Muscle of back (tissue), 11 donors: ENCODE data around the gene SEMA3F. TPM values are rescaled to one million over a fixed set of nuclear protein-coding genes. Genes with fewer than 3 reads are reported as not detected.

Experiments used
- DNase-seq, 3 donors: peaks; one replicate each; pipeline versions ENCODE4 v3.0.0 to v3.0.0-alpha.2; 2013
- polyA plus RNA-seq, 10 donors: library from polyadenylated mRNA; unstranded; fragments of 120-200 nt; gene quantifications; one replicate each; pipeline ENCODE4 v1.2.1, GENCODE V29; 2013; ENCODE audit not compliant: insufficient read length in 10 of 10

The SEMA3F gene
- polyA plus RNA-seq, 10 donors = 9.5 to 38.2 (median 11.4) TPM

DNA sequence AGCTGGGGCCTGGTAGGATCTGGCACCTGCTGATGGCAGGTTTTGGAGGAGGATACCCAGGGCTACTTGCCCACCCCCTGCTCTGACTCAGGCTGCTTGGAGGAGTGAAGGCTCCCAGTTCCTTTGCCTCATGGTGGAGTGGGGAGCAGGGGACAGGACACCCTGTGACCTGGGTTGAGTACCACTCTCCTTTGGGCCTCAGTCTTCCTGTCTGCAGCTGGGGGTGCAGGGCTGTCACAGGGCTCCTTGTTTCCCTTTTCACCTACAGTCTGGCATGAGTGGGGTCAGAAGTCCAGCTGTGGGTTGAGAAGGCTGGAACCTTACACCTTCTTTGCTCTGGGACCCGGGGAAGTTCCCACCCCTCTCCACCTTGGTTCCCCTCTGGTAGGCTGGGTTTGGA, 14.7 kb downstream of the SEMA3F start:
- no peak for DNase-seq

DNA sequence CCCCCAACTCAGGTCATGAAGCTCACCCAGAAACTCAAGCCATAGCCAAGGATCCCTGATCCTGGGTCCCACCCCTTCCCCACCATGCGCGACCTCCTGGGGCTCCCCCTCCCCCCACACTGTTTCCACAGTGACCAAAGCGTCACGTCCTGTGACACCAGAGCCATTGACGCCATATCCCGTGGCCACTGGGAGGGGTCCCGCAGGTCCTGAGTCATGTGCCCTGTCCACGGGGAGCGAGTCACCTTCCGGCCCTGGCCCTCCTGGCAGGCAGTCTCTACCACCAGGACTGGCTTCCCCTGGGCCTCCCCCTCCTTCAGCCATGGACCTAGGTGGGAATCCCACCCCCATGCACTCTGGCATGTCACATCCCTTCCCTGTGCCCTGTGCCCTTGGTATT, 15.6 kb downstream of the SEMA3F start:
- DNase-seq = no peak

DNA sequence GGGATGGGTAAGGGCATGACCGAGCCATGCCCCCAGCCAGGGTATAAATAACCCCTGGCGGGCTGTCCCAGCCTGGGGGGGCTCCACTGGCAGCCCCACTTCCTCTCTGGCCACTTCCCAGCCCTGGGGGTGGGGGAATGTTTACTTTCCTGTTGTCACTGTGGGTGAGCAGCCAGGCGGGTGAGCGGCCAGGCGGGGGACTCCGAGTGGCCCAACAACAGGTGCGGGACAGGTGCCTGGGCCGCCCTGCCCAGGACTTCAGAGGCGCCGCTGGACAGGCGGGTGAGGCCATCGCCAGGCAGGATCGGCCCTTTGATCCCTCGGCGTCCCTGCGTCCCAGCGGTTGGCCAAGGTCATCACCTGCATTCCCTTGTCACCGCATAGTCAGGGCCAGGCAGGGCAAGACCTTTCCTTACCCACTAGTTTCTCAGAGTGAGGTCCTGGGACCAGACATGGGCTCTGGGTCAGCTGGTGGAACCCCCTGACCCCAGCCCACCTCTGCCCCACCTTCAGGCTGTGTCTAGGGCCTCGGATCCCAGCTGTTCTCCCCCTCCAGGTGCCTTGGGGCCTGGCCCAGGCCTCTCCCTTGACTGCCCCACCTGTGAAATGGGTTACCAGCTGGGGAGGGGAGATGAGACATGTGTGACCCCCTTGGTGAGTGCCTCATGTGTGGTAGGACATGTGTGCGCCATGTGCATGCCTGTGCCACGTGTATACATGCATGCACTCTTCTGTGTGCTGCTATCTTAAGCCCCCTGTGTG, 16.6 kb downstream of the SEMA3F start:
- peak in 1 of 3 donors; percentile 56 for DNase-seq

DNA sequence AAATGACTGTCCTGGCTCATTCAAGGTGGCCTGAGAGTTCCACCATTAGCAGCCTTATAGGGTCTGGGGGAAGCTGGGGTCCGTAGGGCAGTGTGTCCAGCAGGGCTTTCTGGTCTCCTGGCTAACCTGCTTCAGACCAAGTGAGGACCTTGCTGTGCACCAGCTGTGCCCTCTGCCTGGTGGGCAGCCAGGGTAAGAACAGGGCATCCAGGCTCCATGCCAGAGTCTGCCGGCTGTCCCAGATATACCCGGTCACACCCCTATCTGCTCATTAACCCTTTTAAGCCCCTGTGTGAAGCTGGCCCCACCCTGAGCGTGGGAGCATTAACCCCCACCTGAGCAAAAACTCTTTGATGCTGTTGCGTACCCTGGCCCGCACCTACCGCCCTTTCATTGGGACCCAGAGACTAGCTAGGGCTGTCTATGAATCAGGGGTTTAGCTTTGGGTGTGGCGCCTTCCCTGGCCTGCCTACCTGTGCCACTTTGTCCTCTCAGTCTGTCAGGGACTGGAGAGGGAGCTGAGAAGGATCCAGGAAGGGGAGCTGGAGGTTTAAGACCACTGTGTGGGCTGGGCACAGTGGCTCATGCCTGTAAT, 17.6 kb downstream of the SEMA3F start:
- DNase-seq = no peak

DNA sequence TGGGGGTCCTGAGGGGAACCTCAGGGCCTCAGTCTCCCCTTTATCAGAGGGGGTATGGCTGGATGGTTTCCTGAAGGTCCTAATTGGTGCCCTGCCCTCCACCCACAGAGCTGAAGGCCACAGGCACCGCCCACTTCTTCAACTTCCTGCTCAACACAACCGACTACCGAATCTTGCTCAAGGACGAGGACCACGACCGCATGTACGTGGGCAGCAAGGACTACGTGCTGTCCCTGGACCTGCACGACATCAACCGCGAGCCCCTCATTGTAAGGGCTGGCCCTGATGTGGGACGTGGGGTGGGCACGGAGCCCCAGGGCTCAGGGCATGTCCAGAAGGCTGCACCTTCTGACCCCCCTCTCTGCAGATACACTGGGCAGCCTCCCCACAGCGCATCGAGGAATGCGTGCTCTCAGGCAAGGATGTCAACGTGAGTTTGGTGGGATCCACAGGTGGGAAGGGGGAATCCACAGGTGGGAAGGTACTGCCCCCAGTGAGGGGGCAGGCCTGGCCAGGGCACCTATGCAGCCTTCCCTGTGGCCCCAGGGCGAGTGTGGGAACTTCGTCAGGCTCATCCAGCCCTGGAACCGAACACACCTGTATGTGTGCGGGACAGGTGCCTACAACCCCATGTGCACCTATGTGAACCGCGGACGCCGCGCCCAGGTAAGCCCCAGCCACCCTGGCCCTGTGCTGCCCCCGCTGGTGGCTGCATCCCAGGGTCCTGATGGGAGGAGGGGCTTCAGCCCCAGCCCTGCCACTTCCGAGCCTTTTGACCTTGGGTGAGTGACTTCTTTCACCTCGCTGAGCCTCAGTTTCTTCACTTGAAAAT, 18.8 kb downstream of the SEMA3F start:
- DNase-seq = no peak

DNA sequence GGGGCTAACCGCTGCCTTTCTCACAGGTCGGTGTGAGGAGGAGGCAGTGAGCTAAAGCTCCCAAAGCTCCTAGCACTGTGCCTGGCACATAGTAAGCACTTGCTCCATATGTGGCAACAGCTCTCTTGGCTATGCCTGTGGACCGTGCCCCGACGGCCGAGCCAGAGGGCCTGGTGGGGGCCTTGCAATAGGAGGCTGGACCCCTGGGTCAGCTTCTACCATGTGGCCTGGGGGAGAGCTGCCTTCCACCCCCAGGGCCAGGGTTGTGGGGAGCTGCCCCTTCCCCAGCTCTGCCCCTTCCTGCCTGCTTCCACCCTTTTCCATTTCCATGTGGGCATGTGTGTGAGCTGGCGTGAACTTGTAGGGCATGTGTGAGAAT, 19.4 kb downstream of the SEMA3F start:
- DNase-seq = no peak

DNA sequence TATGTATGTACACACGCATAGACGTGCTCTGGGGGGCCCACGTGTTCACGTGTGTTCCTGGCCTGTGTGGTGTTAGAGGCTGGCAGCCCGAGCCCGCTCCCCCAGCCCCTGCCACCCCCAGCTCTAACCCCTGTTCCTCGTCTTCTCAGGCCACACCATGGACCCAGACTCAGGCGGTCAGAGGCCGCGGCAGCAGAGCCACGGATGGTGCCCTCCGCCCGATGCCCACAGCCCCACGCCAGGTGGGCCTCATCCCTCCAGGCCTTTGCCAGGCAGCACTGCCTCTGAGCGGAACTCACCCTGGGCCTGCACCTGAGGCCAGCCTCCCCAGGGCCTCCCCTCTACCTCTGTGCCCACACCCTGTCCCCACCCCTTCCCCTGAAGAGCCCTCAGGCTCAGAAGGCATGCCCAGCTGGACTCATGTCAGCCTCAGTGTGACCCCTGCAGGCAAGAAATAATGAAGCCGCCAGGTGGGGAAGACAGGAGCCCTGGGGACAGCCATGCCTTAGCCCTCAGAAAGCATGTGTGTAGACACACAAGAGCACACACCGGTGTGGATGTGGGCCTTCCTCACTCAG, 19.9 kb downstream of the SEMA3F start:
- DNase-seq = no peak

DNA sequence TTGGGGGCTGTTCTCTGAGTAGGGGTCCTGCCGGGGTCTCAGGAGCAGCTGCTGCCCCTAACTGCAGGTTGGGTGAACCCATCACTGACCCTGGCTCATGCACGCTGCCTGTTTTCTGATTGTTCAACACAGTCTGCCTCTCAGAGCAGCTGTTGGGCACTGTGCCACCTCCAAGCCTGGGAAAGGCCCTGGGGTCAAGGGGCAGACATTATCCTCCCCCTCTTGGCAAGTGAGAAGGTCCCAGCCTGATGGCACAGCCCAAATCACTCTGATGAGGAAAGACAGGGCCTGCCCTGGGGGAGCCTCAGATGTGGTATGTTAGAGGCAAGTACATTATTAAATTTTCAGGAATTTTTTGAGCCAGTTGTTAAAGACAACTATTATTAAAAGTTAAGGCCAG, 22.2 kb downstream of the SEMA3F start:
- no peak for DNase-seq

DNA sequence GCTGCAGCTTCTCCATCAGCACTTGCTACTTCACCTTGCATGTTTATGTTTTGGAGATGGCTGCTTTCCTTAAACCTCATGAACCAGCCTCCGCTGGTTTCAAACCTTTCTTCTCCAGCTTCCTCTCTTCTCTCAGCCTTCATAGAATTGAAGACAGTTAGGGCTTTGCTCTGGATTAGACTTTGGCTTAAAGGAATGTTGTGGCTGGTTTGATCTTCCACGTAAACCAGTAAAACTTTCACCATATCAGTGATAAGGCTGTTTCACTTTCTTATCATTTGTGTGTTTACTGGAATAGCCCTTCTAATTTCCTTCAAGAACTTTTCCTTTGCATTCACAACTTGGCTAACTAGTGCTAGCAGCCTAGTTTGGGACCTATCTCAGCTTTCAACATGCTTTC, 24.6 kb downstream of the SEMA3F start:
- DNase-seq = no peak

DNA sequence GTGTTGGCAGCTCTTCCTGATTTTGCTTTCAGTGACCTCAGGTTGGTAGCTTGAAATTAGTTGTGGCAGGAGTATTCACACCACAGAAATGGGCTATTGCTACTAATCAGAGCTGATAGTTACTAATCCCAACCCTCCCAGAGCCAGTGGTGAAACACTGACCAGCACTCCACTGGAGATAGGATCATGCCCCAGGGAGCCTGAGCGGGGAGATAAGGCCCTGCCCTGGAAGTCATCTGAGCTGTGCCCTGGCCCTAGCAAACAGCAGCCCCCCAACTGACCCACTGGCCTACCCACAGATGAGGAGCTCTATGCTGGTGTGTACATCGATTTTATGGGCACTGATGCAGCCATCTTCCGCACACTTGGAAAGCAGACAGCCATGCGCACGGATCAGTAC, 26.9 kb downstream of the SEMA3F start:
- DNase-seq = no peak

DNA sequence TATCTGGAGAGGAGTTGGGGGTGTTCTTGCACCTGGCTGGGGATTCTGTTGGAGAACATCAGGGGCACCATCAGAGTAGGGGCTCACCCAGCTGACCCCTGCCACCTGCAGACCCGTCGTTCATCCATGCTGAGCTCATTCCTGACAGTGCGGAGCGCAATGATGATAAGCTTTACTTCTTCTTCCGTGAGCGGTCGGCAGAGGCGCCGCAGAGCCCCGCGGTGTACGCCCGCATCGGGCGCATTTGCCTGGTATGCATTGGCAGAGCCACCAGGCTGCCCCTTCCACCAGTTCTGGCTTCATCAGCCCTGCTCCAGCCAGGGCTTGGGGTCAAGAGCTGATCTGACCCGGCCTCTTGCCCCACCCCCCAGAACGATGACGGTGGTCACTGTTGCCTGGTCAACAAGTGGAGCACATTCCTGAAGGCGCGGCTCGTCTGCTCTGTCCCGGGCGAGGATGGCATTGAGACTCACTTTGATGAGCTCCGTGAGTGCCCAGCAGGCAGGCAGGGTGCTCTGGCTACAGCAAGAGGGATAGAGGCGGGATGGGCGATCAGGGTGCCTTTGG, 27.5 kb downstream of the SEMA3F start:
- no peak for DNase-seq

DNA sequence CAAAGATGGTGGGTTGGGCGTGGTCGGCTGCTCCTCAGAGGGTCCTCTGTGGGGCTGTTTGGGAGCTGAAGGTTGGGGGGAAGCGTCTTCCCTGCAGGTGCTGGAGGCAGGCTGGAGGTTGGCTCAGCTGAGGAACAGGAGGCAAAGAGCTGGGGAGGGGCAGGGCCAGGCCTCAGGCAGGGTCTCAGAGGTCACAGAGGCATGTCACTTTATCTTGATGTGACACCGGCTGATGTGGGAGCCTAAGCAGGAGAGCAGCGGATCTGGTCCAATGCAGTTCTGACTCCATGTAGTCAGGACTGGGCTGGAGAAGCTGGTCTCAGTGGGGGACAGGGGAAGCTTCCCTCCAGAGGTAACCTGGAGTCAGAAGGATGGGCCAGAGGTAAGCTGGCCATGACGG, 28.6 kb downstream of the SEMA3F start:
- DNase-seq = no peak

DNA sequence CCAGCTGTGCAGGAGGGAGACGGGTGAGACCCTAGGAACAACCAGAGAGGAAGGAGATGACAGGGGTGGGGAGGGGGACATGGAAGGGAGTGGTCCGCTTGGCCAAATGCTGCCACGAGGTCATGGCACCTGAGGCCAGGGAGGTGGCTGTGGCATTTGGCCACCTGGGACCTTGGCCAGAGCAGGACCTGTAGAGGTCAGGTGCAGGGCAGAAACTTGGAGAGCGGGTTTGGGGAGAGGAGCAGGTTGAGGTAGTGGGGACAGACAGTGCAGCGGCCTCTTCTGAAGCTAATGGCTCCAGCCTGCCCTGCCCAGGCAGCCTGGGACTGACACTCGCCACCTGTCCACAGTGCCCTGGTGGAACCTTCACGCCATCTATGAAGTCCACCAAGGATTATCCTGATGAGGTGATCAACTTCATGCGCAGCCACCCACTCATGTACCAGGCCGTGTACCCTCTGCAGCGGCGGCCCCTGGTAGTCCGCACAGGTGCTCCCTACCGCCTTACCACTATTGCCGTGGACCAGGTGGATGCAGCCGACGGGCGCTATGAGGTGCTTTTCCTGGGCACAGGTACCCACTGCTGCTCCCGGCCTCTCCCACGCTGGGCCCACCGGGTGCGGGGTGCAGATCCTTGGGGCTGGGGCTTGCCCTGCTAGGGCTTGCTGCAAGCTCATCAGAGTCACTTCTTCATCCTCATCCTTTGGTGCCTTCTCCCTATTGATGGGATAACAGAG, 29.3 kb downstream of the SEMA3F start:
- DNase-seq = no peak

DNA sequence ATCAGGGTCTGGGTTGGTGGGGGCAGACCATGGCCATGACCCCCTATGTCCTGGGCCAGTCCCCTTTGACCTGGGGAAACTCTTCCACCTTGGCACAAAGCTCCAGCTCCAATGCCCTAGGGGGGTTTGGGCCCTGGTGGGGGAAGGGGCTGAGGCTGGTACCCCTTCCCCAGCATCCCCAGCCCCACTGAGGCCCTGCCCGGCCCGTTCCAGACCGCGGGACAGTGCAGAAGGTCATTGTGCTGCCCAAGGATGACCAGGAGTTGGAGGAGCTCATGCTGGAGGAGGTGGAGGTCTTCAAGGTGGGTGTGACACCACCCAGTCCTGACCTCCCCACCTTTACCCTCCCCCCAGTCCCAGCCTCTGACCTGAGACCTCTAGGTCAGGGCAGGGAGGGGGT, 30.1 kb downstream of the SEMA3F start:
- DNase-seq = no peak

DNA sequence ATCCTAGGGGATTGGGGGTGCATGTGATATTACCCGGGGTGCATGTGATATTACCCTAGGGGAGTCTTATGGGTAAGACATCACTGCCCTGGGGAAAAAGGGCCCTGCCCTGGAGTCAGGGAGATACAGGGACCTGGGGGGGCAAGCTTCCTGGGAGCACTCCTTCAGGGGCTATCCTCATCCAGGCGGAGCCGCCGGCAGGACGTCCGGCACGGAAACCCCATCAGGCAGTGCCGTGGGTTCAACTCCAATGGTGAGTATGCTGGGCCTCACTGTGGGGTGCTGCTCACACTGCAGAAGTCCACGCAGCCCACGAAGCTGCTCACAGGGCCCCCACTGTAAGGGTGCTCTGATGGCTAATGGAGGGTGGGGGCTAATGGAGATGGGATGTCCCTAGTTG, 31.0 kb downstream of the SEMA3F start:
- no peak for DNase-seq

DNA sequence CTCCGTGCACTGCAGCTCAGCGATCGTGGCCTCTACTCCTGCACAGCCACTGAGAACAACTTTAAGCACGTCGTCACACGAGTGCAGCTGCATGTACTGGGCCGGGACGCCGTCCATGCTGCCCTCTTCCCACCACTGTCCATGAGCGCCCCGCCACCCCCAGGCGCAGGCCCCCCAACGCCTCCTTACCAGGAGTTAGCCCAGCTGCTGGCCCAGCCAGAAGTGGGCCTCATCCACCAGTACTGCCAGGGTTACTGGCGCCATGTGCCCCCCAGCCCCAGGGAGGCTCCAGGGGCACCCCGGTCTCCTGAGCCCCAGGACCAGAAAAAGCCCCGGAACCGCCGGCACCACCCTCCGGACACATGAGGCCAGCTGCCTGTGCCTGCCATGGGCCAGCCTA, 32.6 kb downstream of the SEMA3F start:
- DNase-seq = no peak

DNA sequence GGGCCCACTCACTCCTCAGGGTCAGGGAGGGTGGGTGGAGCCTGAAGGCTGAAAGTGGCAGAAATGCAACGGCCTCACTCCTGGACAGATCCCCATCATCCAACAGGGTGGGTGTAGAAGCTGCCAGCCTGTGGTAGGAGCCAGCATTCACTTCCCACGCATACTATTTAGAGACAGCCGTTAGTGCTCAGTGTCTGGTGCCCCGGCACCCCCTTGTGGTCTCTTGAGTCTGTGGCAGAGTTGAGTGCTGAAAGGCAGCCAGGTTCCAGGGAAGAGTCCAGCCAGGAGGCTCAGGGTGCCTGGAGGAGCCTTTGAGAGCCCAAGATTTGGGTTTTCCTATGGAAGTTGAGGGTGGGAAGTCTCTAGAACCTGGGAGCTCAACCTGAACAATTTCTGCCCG, 34.1 kb downstream of the SEMA3F start:
- peak; percentile 62 to 86 (median 75) for DNase-seq

DNA sequence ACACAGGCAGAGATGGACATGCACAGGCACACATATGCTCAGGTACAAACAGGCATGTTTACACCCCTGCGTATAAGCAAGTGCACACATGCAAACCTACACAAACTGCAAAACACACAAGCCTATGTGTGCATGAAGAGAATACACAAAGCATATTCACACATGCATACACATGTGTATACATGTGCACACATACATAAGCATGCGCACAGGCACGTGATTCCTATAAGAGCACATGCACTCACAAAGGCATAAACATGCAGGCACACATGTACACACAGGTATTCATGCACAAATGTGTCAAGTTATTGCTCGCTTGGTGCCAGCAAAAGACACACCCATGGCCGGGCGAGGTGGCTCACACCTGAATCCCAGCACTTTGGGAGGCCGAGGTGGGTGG, 34.9 kb downstream of the SEMA3F start:
- DNase-seq = no peak

DNA sequence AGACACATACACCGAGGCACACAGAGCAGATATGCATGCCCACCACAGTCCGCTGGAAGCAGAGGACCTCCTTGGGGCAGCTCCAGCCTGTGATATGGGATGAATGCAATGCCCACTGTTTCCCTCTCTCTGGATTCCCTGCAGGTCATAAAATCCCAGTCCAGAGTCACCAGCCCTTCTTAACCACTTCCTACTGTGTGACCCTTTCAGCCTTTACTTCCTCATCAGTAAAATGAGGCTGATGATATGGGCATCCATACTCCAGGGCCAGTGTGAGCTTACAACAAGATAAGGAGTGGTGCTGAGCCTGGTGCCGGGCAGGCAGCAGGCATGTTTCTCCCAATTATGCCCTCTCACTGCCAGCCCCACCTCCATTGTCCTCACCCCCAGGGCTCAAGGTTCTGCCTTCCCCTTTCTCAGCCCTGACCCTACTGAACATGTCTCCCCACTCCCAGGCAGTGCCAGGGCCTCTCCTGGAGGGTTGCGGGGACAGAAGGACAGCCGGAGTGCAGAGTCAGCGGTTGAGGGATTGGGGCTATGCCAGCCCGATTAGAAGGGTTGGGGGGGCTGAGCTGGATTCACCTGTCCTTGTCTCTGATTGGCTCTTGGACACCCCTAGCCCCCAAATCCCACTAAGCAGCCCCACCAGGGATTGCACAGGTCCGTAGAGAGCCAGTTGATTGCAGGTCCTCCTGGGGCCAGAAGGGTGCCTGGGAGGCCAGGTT, 36.0 kb downstream of the SEMA3F start, which contains the start of gene GNAT1:
Gene GNAT1 (plus strand): TSS at position 675 of the 725 bp plus-strand sequence. CDS start 116 bp downstream, outside the sequence.
- DNase-seq = no peak

DNA sequence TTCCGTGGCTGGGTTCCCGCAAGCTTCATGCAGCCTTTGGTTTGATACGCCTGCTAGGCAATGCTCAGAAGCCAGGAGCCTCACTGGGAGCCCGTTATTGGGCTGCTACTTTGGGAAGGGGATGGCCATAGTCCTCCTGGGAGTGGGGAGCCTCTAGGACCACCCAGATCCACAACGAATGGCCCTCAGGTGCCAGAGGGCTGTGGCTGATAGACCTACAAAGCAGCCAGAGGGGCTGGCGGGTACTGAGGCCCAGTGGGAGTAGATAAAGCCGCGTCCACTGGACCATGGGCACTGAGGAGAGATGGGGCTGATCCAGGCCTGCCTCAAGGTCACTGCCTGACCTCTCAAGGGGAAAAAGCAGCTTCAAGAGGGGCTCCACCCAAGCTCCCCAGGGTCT, 37.0 kb downstream of the SEMA3F start:
- DNase-seq = no peak

DNA sequence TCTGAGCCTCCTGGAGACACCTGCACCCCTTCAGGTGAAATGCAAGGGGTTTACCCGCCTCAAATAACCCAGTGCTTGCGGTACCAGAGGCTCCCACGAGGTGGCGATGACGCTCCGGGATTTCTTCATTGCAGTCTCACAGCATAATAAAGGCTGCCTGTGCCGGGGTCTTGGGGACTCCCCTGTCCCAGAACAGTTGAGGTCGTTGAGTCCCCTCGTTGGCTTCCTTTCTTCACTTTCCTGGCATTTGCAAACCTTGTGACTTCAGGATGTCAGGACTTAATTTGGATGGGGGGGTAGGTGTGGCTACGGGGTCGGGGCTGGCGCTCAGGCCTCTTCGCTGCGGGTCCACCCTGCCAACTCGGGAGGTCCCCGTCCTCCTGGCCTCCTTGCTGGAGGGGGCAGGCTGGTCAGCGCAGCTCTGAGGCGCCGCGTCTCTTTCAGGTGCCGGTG, 37.6 kb downstream of the SEMA3F start:
- peak; percentile 44 to 76 (median 70) for DNase-seq
